Ascending aorta (tissue), 2 donors: ENCODE data around the gene CER1. TPM values are rescaled to one million over a fixed set of nuclear protein-coding genes. Genes with fewer than 3 reads are reported as not detected.

Experiments used
- DNase-seq, 2 donors: peaks; one replicate each; pipeline ENCODE4 v3.0.0-alpha.2; 2019; ENCODE audit warnings: low spot score in 2 of 2
- H3K27ac ChIP-seq, 2 donors: fragments of 200-600 bp; sonication (generic); one replicate each; pipeline ENCODE4 v1.5.1; 2016 to 2017; ENCODE audit warnings: mild to moderate bottlenecking in 1 of 2
- H3K27me3 ChIP-seq: fragments of 200-600 bp; sonication (generic); one replicate; pipeline ENCODE4 v1.5.1; 2017
- H3K36me3 ChIP-seq, 2 donors: fragments of 200-600 bp; sonication (generic); one replicate each; pipeline ENCODE4 v1.5.1; 2016
- H3K4me1 ChIP-seq, 2 donors: fragments of 200-600 bp; sonication (generic); one replicate each; pipeline ENCODE4 v1.5.1; 2016 to 2017; ENCODE audit warnings: mild to moderate bottlenecking in 1 of 2
- H3K4me3 ChIP-seq, 2 donors: fragments of 200-600 bp; sonication (generic); one replicate each; pipeline ENCODE4 v1.5.1; 2016 to 2017; ENCODE audit warnings: mild to moderate bottlenecking in 1 of 2
- H3K9me3 ChIP-seq, 2 donors: fragments of 200-600 bp; sonication (generic); one replicate each; pipeline ENCODE4 v1.5.1; 2016
- CTCF ChIP-seq, 3 experiments: fragments of 200-600 bp in 2 of 3; fragments of 450-650 bp in 1 of 3; sonication (generic) in 2 of 3; IDR thresholded peaks; one replicate each; pipeline ENCODE4 v1.5.1; 2016 to 2019; ENCODE audit warnings: antibody characterized with exemption in 3 of 3, mild to moderate bottlenecking in 1 of 3, moderate library complexity in 1 of 3
- intact Hi-C: fragments of 100-400 bp; cut with DNase I; formaldehyde crosslinking; loops from one replicate; pipeline ENCODE4 v1.15.1; 2023
- total RNA-seq: library from RNA; depleted of rRNA; stranded (reverse); fragments of >200 nt; gene quantifications from one replicate; pipeline ENCODE4 v1.1.0, GENCODE V29; 2016

CER1 gene
- total RNA-seq, 1 donor from 2014 or later: not detected

DNA sequence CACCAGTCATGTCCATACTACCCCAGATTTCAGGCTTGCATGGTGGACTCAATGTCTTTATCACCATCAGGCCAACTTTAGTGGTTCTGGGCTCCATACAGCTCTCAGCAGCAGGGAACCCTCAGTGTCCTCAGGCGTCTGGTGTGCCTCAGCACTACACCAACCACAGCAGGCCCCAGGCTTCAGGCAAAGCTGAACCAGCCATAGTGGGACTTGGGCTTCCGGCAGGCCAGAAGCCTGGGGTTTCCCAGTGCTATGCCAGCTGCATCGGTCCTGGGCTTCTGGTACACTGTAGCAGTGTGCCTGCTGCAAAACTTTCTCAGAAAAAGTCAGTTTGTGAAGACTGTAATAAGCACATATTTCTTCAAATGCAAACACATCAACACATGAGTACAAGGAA, 18.3 kb downstream of the CER1 start:
- no peak for TF ChIP-seq CTCF (IDR thresholded peaks at IDR 0.05)
- Histone ChIP-seq H3K4me1 (no peaks in the 10 kb centered on the region), H3K27ac (no peak overlapping the region)

DNA sequence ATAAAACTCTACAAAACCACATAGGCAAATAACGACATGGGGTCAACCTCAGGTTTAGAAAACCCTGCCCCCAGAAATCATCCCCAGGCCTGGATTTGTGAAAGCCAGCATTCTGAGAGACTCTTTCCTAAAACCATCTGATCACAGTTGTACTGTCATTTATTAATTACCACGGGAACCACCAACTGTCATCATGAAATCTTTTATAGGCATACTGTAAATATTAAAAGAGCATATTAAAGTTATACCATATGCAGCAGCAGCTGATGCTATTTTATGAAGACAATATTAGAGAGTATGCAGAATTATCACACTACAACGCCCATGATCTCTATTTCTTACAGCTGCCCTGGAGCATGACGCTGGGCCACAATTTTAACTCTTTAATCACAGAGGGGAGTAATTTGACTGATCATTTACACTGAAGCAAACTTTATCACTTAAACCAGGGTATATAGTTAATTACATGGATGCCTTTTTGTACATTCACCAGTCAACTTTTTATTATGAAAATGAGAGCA, 20.3 kb downstream of the CER1 start:
- intact Hi-C loops: no loop called here
- Histone ChIP-seq H3K9me3 (peaks cover 4 to 28% of the 10 kb centered on the region in 2 donors), H3K27ac (no peak overlapping the region), H3K27me3 (no peaks in the 10 kb centered on the region), H3K4me1 (no peaks in the 10 kb centered on the region), H3K4me3 (no peak overlapping the region), H3K36me3 (no peaks in the 10 kb centered on the region)
- no peak for DNase-seq
- TF ChIP-seq CTCF (IDR thresholded peaks at IDR 0.05): no peak

More for the DNA sequence above, 18.3 kb downstream of the CER1 start:
- DNase-seq: no peak
- no peak overlapping the region for H3K4me3 ChIP-seq
- H3K27me3 ChIP-seq: no peaks in the 10 kb centered on the region
- intact Hi-C loops: no loop called here
- peaks cover 4 to 28% of the 10 kb centered on the region in 2 donors for H3K9me3 ChIP-seq
- H3K36me3 ChIP-seq: no peaks in the 10 kb centered on the region

DNA sequence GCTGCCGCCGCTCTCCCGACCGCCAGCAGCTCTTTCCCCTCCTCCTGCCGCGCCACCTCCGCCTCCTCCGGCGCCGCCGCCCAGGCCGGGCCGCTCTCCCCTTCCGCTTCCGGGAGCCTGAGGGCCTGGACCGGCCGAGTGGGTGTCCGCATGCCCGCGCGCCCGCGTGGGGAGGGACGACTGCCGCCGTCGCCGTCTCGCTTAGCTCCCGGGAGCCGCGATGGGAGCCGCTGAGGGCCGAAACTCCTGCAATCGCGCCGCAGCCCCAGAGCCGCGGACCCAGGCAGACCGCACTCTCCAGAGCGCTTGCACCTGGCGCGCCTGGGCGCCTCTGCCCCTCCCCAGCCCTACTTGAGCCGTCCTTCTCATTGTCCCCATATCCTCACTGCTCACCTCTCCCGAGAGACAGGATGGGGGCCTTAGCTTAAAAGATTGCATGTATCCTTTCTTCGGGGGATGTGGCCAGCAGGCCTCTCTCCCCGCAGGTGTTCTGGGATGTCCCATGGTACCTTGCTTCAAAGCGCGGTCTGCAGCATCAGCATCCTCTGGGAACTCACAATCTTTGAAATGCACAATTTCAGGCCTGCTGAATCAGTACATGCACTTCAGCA, 29.2 kb downstream of the CER1 start, which contains the start of gene ZDHHC21:
ZDHHC21 (minus strand) TSS at position 182 of the 611 bp plus-strand sequence. CDS start 19,092 bp downstream, outside the sequence.
- Histone ChIP-seq H3K27me3 (no peaks in the 10 kb centered on the region), H3K9me3 (no peaks in the 10 kb centered on the region), H3K27ac (peak within 1 kb of the TSS; percentile 31 to 35), H3K4me1 (peaks cover 0 to 6% of the 10 kb centered on the region in 2 donors), H3K4me3 (peak within 1 kb of the TSS; percentile 90 to 95), H3K36me3 (peaks cover 2 to 11% of the 10 kb centered on the region in 2 donors)
- no peak for TF ChIP-seq CTCF (IDR thresholded peaks at IDR 0.05)
- DNase-seq: peak; percentile 9 to 79
- intact Hi-C loops: no loop called here

GRCh38 chr9:14692470-14693250, 29.9 kb downstream of the CER1 start:
- peak overlapping the region; percentile 90 to 95 for H3K4me3 ChIP-seq
- DNase-seq: peak in 1 of 2 donors; percentile 66
- peak overlapping the region; percentile 31 to 35 for H3K27ac ChIP-seq
- no peak for TF ChIP-seq CTCF (IDR thresholded peaks at IDR 0.05)
- H3K27me3 ChIP-seq: no peaks in the 10 kb centered on the region
- H3K36me3 ChIP-seq: peaks cover 2 to 13% of the 10 kb centered on the region in 2 donors
- intact Hi-C loops: no loop called here
- H3K4me1 ChIP-seq: peaks cover 0 to 6% of the 10 kb centered on the region in 2 donors
- no peaks in the 10 kb centered on the region for H3K9me3 ChIP-seq

- no peak for DNase-seq
- intact Hi-C loops: no loop called here
Measured at GRCh38 chr9:14690948-14691730, 31.4 kb downstream of the CER1 start.

More at GRCh38 chr9:14690948-14691730, 31.4 kb downstream of the CER1 start:
- no peak overlapping the region for H3K4me3 ChIP-seq
- no peak overlapping the region for H3K27ac ChIP-seq
- peaks cover 7 to 18% of the 10 kb centered on the region in 2 donors for H3K36me3 ChIP-seq
- H3K9me3 ChIP-seq: no peaks in the 10 kb centered on the region
- H3K27me3 ChIP-seq: no peaks in the 10 kb centered on the region
- peaks cover 0 to 9% of the 10 kb centered on the region in 2 donors for H3K4me1 ChIP-seq
- no peak for TF ChIP-seq CTCF (IDR thresholded peaks at IDR 0.05)
